HFFc6 (cell line): ENCODE results near the gene KRT80. TPM values are rescaled to one million over a fixed set of nuclear protein-coding genes. Genes with fewer than 3 reads are reported as not detected.

Experiments used
- DNase-seq: peaks from one replicate; pipeline ENCODE4 v3.0.0-alpha.2; 2018
- H3K27ac Mint-ChIP-seq: 2 replicates; pipeline ENCODE4 v1.8.0; 2020; ENCODE audit warnings: mild to moderate bottlenecking, mixed read lengths
- H3K27me3 Mint-ChIP-seq: 2 replicates; pipeline ENCODE4 v1.8.0; 2021; ENCODE audit warnings: mild to moderate bottlenecking, moderate library complexity, mixed read lengths; ENCODE audit not compliant: insufficient read depth
- H3K36me3 Mint-ChIP-seq: 2 replicates; pipeline ENCODE4 v1.8.0; 2021; ENCODE audit warnings: low read depth, mixed read lengths
- H3K4me1 Mint-ChIP-seq: 2 replicates; pipeline ENCODE4 v1.8.0; 2020; ENCODE audit warnings: low read depth, mixed read lengths
- H3K4me3 Mint-ChIP-seq: 2 replicates; pipeline ENCODE4 v1.8.0; 2020; ENCODE audit warnings: mild to moderate bottlenecking, moderate library complexity, mixed read lengths
- H3K9me3 Mint-ChIP-seq: 2 replicates; pipeline ENCODE4 v1.8.0; 2020; ENCODE audit warnings: mild to moderate bottlenecking, mixed read lengths
- total RNA-seq, 6 experiments: library from RNA; stranded (reverse); fragmentation: NEBNext Ultra II Directional; extraction: Animal tissue kit (Norgen Biotek cat#: 25700); gene quantifications; 2 replicates in 1 of 6; 3 replicates in 5 of 6; pipeline ENCODE4 v1.2.3, GENCODE V29; 2021
- TF ChIP-seq, protein P1 (sequence below): fragments of 200-600 bp; sonication (generic); IDR thresholded peaks from 2 replicates; pipeline ENCODE4 v1.5.0; 2021; ENCODE audit warnings: antibody characterized with exemption, mild to moderate bottlenecking

KRT80 gene
- total RNA-seq, 6 experiments from 2014 or later: 2.3 to 3.7 (median 2.8) TPM

- Mint-ChIP-seq H3K4me3 (no peak overlapping the region), H3K36me3 (no peaks in the 10 kb centered on the region), H3K4me1 (peaks cover 43% of the 10 kb centered on the region), H3K27ac (peak overlapping the region; percentile 50), H3K27me3 (no peaks in the 10 kb centered on the region), H3K9me3 (no peaks in the 10 kb centered on the region)
- TF ChIP-seq, protein P1, sequence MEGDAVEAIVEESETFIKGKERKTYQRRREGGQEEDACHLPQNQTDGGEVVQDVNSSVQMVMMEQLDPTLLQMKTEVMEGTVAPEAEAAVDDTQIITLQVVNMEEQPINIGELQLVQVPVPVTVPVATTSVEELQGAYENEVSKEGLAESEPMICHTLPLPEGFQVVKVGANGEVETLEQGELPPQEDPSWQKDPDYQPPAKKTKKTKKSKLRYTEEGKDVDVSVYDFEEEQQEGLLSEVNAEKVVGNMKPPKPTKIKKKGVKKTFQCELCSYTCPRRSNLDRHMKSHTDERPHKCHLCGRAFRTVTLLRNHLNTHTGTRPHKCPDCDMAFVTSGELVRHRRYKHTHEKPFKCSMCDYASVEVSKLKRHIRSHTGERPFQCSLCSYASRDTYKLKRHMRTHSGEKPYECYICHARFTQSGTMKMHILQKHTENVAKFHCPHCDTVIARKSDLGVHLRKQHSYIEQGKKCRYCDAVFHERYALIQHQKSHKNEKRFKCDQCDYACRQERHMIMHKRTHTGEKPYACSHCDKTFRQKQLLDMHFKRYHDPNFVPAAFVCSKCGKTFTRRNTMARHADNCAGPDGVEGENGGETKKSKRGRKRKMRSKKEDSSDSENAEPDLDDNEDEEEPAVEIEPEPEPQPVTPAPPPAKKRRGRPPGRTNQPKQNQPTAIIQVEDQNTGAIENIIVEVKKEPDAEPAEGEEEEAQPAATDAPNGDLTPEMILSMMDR: no peak
- no peak for DNase-seq
Observed at GRCh38 chr12:52165096-52165855, 26.5 kb downstream of the KRT80 start.

DNA sequence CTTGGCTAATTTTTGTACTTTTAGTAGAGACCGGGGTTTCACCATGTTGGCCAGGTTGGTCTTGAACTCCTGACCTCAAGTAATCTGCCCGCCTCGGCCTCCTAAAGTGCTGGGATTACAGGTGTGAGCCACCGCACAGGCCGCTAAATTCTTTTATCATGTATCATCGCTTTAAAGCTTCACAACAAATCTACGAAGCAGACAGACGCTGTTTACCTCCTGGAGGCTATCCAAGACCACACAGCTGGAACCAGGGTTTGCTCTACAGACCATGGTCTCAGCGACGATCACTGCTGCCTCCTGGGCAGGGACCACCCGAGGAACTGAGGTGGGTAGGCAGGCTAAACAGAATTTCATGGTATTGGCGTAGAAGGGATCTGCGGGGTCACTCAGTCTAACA lies 27.2 kb downstream of the KRT80 start:
- Mint-ChIP-seq H3K27ac (no peak overlapping the region), H3K36me3 (no peaks in the 10 kb centered on the region)

GRCh38 chr12:52162981-52163380 lies 28.8 kb downstream of the KRT80 start:
- peak overlapping the region; percentile 4; the same call in 1 of the 2 replicates for H3K27ac Mint-ChIP-seq

More for the DNA sequence above, 27.2 kb downstream of the KRT80 start:
- Mint-ChIP-seq H3K9me3 (no peaks in the 10 kb centered on the region), H3K27me3 (no peaks in the 10 kb centered on the region), H3K4me1 (peaks cover 43% of the 10 kb centered on the region), H3K4me3 (no peak overlapping the region)
- TF ChIP-seq, protein P1: no peak
- DNase-seq: no peak

DNA sequence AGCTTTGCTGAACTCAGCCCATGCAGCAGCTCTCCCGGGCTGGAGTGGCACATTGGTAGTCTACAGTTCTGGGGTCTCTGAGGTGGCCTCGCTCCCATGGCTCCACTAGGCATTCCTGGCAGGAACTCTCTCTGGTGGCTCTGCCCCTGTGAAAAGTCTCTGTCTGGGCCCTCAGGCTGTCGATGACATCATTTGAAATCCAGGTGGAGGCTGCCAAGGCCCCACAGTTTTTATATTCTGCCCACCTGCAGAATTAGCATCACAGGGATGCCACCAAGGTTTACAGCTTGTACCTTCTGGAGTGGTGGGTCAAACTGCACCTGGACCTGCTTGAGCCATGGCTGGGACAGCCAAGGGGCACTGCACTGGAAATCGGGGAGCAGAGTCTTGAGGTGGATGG lies 31.6 kb downstream of the KRT80 start:
- H3K27me3 Mint-ChIP-seq: no peaks in the 10 kb centered on the region; the same call in 1 of the 2 replicates
- peaks cover 30% of the 10 kb centered on the region for H3K4me1 Mint-ChIP-seq
- DNase-seq: no peak
- H3K4me3 Mint-ChIP-seq: no peak overlapping the region
- no peaks in the 10 kb centered on the region for H3K36me3 Mint-ChIP-seq
- H3K9me3 Mint-ChIP-seq: no peaks in the 10 kb centered on the region
- H3K27ac Mint-ChIP-seq: no peak overlapping the region
- TF ChIP-seq, protein P1: no peak

More at GRCh38 chr12:52162981-52163380, 28.8 kb downstream of the KRT80 start:
- H3K36me3 Mint-ChIP-seq: no peaks in the 10 kb centered on the region
- H3K9me3 Mint-ChIP-seq: no peaks in the 10 kb centered on the region
- no peak overlapping the region for H3K4me3 Mint-ChIP-seq
- TF ChIP-seq, protein P1: no peak
- H3K27me3 Mint-ChIP-seq: no peaks in the 10 kb centered on the region; the same call in 1 of the 2 replicates
- no peak for DNase-seq
- peaks cover 31% of the 10 kb centered on the region for H3K4me1 Mint-ChIP-seq

DNA sequence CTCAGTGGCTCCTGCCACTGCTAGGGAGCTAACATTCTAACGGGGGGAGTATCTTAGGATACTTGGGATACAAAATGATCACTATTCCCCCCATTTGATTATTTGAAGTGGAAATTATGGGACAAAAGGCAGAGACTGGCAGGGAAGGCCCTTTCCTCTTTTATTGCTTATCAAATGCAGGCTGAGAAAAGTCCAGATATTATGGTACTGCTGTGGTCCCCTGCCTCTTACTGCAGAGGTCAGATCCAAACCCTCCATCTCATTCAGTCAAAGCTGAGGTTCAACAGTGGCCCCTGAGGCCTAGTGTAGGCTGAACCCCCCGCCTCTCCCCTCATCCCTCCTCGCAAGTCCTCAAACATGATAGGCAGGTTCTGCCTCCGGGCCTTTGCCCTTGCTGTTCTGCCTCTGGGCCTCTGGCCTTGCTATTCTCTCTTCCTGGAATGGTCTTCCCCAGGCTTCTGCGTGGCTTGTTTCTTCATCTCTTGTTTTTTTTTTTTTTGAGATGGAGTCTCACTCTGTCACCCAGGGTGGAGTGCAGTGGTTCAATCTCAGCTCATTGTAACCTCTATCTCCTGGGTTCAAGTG lies 34.2 kb downstream of the KRT80 start:
- no peak overlapping the region for H3K27ac Mint-ChIP-seq
- no peak overlapping the region for H3K4me3 Mint-ChIP-seq

More for the DNA sequence above, 34.2 kb downstream of the KRT80 start:
- TF ChIP-seq, protein P1: no peak
- H3K9me3 Mint-ChIP-seq: no peaks in the 10 kb centered on the region
- no peaks in the 10 kb centered on the region for H3K36me3 Mint-ChIP-seq
- H3K27me3 Mint-ChIP-seq: no peaks in the 10 kb centered on the region; the same call in 1 of the 2 replicates
- no peak for DNase-seq
- peaks cover 22% of the 10 kb centered on the region for H3K4me1 Mint-ChIP-seq
